Vein endothelial cell (primary cell): ENCODE measurements around the gene TMEM125. TPM values are rescaled to one million over a fixed set of nuclear protein-coding genes. Genes with fewer than 3 reads are reported as not detected.

Source experiments
- total RNA-seq: library from RNA; depleted of rRNA; stranded (reverse); fragments of >200 nt; gene quantifications from 2 replicates; pipeline ENCODE4 v1.2.3, GENCODE V29; 2012

The TMEM125 gene
- total RNA-seq, result not detected in 2 replicates

DNA sequence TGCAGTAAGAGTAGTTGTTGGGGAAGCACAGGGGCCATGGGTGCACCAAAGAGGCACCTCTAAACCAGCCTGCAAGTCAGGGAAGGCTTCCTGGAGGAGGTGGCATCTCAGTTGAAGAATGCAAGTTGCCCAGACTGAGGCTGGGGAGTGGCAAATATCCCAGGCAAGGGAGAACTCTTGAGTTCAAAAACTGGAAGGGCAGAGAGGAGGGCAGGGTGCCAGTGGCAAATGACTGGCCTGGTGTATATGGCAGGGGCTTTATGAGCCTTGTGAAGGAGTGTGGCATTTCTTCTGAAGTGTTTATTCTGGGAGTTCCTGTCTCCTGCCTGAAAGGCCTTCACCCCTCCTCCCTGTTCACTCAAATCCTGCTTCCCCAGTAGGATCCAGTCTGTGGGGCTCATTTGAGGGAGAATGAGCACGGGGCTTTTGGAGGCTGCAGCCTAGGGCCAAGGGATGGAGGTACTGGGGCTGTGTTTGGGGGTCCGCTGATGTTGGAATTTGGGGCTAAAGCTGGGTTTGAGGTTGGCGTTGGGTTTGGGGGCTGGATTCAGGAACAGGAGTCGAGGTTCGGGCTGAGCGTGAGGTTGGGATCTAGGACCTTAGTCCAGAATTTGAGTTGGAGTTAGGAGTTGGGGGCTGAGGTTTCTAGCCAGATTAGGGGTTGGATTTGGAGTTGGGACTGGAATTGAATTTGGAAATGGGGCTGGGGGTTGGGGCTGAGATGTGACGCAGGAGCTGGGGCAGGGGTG is at the start of gene TMEM125:
Gene TMEM125 (plus strand): TSS at position 357 of the 749 bp plus-strand sequence. CDS start 2,740 bp downstream, outside the sequence.

DNA sequence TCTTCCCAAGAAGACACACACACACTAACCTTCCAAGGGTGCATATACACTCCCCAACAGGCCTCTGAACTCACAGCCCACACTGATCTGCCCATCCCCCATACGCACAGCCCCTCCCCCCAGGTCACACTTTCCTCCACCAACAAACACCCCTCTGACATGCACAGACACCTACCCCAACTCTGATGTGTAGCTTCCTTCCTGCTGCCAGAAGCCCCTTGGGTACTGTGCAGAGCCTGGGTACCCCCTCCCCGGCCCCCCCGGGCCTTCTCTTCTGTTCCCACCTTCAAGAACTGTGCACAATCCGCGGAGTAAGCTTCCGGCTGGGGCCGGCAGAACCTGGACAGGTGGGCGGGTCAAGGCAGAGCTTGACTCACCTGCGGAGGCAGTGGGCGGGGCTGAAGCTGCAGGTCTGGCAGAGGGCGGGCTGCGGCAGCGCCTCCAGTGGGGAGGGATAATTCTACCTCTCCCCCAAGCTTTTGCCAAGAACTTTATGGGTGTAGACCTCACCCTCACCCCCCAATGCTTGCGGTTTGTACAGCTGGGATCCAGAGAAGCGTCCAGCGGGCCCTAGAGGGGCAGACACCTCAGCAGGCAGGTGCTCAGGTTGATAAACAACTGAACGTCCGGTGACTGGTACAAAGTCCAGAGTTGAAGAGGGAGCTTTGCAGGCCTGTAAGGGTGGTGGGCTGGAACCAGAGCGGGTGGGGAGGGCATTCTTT is 15.6 kb downstream of the TMEM125 start, which contains the start of gene C1orf210:
Gene C1orf210 (minus strand): TSS at position 313 of the 722 bp plus-strand sequence. CDS start 2,311 bp downstream, outside the sequence.

DNA sequence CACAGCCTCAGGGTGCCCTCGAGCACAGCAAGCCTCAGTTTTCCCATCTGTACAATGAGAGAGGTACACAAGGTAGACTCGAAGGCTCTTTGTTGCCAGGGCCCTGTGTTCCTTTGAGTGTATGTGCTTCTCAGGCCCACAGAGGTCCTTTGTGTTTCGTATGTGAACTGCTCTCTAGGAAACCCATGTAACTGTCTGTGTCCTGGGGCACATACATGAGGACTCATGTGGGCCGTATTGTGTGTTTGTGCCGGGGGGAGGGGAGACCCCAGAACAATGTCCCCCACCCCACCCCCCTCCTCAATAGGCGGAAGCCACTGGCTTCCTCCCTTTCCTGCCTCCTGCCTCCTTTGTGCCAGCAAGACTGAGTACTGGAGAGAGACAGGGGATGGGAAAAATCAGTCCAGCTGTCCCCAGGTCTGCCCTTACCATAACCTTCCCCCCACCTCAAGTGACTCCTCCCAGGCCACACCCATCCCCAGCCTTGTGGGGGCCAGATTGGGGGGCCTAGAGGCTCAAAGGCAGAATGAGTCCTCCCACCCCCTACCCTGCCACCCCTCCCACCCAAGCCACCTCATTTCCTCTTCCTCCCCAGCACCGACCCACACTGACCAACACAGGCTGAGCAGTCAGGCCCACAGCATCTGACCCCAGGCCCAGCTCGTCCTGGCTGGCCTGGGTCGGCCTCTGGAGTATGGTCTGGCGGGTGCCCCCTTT is 30.8 kb downstream of the TMEM125 start, which contains the start of gene TIE1:
Gene TIE1 (plus strand): TSS at position 605 of the 717 bp plus-strand sequence. CDS start 90 bp downstream, at position 695.

Other genes with a start within 250 kb of the TMEM125 start
- gene EBNA1BP2, start 97.7 kb upstream of the TMEM125 start, total RNA-seq, result 98.3 and 146 TPM in 2 replicates
- gene CFAP57, start 97.7 kb upstream of the TMEM125 start, total RNA-seq, result 0.10 and 1.3 TPM in 2 replicates
- not detected in 2 replicates for gene C1orf210, start 15.6 kb downstream of the TMEM125 start, total RNA-seq
- 636 and 1,011 TPM in 2 replicates for gene TIE1, start 31.0 kb downstream of the TMEM125 start, total RNA-seq
- gene MPL, start 67.8 kb downstream of the TMEM125 start, total RNA-seq, result under 0.01 and 0.10 TPM in 2 replicates
- gene CDC20, start 89.0 kb downstream of the TMEM125 start, total RNA-seq, result 46.4 and 73.2 TPM in 2 replicates
- 78.5 and 80.4 TPM in 2 replicates for gene ELOVL1, start 98.0 kb downstream of the TMEM125 start, total RNA-seq
- 42.8 and 46.2 TPM in 2 replicates for gene MED8, start 119.8 kb downstream of the TMEM125 start, total RNA-seq
- 32.1 and 32.7 TPM in 2 replicates for gene SZT2, start 119.9 kb downstream of the TMEM125 start, total RNA-seq
- gene HYI, start 183.9 kb downstream of the TMEM125 start, total RNA-seq, result 137 and 244 TPM in 2 replicates